NCI-H345 treated with DMSO at 0.1 percent for 48 hours (cell line): ENCODE data around the gene CAMK4.

Experiments used
- DNase-seq: peaks from one replicate; lab custom pipeline; 2025; ENCODE audit not compliant: unreplicated experiment; lab: John Stamatoyannopoulos, UW

Gene CAMK4

DNA sequence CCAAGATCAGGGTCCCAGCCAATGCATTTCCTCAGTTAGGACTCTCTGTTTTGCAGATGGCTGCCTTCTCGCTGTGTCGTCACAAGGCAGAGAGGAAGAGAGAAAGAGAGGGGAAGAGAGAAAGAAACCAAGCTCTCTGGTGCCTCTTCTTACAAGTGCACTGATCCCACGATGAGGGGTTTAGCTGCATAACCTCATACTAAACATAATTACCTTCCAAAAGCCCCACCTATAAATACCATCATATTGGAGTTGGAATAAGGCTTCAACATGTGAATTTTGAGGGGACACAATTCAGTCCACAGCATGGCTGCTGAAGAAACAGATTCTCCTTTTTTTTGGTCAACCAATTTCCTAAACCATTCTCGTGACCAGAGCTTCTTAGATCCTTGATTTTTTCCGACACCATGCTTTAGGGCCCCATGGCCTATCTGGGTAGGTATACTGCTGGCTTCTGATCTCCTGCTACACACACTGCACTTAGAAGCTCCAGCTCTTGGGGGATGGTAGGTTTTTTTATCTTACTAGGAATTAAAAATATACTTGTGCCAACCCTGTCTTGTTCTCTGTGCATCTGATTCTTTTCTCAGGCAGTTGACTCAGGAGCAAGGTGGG, 5.1 kb downstream of the CAMK4 start:
- DNase-seq = no peak

DNA sequence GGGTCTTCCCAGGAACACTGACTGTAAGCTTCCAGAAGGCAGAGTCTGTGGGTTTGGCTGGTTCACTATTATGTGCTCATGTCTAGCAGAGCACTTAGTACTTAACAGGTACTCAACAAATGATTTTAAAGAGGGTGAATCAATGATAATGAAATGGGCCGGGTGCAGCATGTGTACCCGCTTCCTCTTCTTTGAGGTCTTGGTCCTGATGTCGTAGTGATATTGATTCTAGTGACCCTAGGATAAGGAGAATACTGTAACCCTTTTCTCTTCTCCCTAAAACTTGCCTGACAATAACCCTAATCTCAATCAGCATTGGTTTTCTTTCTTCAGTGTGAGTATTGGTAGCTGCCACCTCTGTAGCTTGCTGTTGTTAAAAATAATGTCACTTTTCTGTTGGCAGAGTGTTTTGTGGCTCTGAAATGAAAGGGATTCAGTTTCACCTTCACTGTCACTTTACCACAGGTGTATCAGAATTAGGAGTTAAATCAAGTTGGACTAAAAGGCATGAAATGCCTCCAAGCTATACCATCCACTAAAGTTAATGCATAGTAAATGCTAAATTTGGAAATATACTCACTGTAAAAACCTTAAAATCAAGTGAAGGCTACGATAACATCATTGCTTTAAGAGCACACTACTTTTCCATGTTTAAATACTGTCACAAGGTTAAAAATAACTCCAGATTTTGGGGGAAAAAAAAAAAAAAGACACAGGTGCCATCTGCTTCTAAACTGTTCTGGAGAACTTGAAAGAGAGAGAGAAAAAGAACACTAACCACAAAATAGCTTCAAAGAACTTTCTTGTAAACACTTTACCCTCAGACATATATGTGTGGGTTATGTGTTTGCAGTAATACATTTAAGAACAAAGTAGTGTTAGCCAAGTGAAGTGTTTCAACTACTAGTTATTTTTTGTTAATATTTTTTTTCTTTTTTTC, 6.0 kb downstream of the CAMK4 start:
- no peak for DNase-seq

GRCh38 chr5:111231119-111231518, 6.9 kb downstream of the CAMK4 start:
- DNase-seq = no peak

DNA sequence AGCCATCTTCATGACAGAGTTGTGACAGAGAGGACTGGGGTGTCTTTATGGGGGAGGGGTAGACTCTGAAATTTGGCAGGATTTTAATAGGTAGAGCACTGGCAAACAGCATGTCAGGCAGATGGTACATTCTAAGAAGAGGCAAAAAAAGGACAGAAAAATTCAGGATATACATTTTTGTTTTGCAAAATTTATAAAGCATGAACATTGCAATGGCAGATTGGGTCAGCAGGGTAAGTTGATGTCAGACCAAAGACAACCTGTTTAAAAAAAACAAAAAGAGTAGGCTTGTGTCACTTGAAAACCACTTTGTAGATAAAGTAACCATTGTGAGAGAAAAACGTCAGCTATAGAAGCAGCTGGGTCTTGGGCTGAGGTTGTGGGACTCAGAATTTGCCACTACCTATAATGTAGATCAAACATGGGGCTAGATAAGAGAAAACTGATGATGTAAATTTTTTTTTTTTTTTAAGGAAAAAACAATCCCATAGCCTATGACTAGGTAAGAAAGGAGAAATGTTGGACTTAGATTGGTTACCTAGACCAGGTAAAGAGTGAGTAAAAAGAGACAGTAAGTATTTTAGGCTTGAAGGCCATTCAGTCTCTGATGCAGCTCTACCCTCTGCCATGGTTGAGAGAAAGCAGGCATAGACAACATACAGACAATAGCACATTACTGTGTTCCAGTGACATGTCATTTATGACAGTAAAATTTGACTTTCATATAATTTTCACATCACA, 8.3 kb downstream of the CAMK4 start:
- DNase-seq = no peak

GRCh38 chr5:111233052-111233374, 8.8 kb downstream of the CAMK4 start:
- no peak for DNase-seq

GRCh38 chr5:111234125-111234524, 9.9 kb downstream of the CAMK4 start:
- no peak for DNase-seq

DNA sequence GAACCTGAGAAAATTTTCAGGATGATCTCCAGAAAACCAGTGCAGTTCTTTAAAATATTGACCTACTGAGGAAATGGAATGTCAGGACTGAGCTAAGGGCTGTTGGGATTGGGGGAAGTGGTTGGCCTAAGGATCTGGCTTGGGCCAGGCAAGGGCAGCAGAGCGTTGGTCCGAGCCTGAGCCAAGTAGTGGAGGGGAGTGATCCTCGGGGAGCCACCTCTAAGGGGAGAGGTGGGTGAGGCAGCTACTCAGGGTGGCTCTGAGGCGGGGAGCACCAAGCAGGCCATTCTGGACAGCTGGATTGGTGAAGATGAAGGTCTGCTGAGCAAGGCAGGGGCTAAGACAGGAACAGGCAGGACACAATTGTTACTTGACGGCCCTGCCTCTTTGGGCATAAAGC, 11.5 kb downstream of the CAMK4 start:
- no peak for DNase-seq

- DNase-seq = no peak
Measured at GRCh38 chr5:111236348-111236747, 12.2 kb downstream of the CAMK4 start.

DNA sequence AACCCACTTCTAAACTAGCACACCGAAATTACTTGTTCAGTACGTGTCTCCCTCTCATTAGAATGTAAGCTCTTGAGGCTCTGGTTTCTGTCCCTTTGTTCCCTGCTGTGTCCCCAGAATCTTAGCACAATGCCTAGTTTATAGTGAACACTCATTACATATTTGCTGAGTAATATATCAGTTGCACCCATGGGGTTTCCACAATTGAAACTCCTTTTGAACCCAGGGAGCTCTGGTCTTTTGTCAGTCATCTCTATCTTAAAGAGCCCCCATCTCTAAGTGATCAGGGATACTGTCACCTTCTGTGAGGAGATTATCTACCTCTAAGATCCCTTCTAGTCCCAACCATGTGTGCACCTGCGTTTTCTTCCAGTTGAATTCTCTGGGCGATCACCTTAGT, 12.8 kb downstream of the CAMK4 start:
- DNase-seq = peak; percentile 14

GRCh38 chr5:111237470-111237869, 13.3 kb downstream of the CAMK4 start:
- no peak for DNase-seq

DNA sequence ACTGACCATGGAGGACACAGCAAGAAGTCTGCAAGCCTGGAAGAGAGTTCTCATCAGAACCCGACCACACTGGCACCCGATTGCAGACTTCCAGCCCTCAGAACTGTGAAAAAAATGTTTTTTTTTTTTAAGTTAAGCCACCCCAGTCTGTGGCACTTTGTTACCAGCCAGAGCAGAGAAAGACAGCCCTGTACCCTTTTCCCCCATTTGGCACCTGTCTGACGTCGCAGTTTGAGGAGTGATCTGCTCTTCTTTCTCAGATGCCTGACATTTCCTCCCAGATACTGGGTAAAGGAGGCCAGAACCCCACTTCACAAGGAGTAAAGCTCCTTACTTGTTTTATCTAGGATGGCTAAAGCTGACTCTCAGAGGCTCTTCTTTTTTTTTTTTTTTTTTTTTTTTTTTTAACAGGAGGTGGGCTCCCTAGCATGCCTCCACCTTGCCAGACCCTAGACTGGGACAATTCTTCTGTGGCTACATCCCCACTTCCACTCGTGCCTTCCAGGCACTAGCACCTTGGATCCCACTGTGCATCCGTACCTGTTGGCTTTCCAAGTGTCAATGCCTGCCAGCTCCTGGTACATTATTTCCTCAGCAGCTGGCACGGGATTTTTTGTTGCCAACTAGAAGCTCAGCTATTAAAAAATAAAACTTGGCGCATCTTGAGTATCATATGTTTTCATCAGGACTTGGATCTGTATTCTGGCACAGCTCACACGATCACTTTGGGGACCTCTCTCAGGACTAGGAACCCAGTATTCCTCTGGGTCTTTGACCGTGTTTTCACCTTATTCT, 14.4 kb downstream of the CAMK4 start:
- DNase-seq = no peak

GRCh38 chr5:111241696-111242095, 17.5 kb downstream of the CAMK4 start:
- DNase-seq = no peak

DNA sequence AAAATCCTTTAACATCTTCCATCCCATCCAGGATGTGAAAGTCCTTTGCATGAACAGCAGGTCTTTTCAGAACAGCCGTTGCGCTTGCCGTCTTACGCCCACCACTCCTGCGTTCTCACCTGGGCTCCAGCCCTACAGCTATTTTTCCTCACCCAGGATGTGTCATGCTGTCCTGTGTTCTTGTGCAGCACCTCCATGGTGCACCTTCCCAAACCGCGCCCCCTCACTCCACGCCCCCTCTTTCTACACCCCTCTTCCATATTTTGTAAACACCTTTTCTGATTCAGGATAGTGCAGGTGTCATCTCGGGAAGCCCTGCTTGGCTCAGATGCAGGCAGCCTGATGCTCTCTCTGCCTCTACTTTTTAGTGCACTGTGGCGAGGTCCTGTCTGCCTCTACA, 18.4 kb downstream of the CAMK4 start:
- DNase-seq = no peak

DNA sequence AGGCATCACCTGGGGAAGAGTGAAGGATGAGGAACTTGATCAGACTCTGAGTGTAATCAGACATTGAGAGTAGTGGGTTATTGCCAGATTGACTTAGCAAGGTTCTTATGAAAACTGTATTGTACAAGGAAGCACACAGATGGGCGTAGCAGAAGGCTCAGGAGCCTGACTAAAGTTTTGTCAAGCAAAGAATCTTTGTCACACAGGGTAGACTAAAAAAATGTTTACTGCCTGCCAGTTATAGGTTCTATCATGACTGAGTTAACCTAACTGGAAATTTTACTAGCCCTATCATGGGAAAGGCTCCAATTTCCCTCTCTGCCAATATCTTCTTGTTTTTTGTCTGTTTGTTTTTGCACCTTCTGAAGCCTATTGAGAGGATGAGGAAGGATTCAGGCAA, 19.1 kb downstream of the CAMK4 start:
- DNase-seq = no peak

GRCh38 chr5:111245654-111246053, 21.5 kb downstream of the CAMK4 start:
- DNase-seq = no peak

DNA sequence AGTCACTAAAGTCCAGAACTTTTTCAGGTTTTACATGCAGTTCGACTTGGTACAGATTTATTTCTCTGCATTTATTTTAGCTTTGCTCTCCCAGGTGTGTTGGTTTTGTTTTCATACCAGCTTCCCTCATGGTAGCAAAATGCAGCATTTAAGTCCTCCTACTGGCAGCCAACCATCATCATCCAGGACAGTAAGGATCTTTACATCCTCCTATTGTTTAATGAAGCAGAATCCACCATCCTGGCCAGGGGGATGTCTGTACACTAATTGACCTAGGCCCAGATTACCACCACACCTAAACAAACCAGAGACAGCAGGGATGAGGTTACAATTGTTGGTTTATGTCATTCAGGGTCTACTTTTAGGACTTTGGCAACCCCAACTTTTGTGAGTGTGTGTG, 22.3 kb downstream of the CAMK4 start:
- DNase-seq = no peak

- no peak for DNase-seq
Measured at GRCh38 chr5:111248571-111248970, 24.4 kb downstream of the CAMK4 start.

- DNase-seq = no peak
Measured at GRCh38 chr5:111251921-111252320, 27.7 kb downstream of the CAMK4 start.

- no peak for DNase-seq
Measured at GRCh38 chr5:111252799-111253545, 28.8 kb downstream of the CAMK4 start.

DNA sequence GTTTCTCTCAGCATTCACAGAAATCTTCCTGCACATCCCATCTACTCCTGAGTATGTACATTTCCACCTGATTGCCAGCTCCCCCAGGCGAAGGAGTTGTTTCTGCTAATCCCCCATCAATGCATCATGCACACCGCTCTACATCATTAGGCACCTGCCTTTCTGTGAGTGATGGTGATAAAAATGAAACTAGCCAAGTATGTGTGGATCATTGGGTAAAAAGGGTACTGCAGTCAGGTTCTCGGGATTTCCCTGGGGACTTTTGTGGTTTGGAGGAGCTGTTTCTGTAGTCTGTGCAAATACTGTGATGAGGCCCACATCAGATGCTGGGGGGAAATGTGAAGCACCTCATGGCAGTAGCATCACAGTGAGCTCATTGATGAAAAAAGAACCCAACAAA, 30.4 kb downstream of the CAMK4 start:
- peak; percentile 8 for DNase-seq
